SK-N-SH treated with all-trans-retinoic acid at 6 μM for 48 hours (cell line): ENCODE measurements around the gene CSF2.

Experiments
- ATAC-seq: fragments of 200-7000 bp; cut with Tn5 transposase; 3 replicates; pipeline ENCODE4 v1.9.1; 2020; ENCODE audit warnings: mild to moderate bottlenecking, moderate library complexity
- ARNTL ChIP-seq: fragments of 450-650 bp; formaldehyde crosslinking; IDR thresholded peaks from 2 replicates; pipeline ENCODE4 v1.5.0; 2020; ENCODE audit warnings: low read depth, mild to moderate bottlenecking, moderate library complexity, borderline replicate concordance
- BACH2 ChIP-seq: fragments of 250-450 bp; sonication (Bioruptor Pico); IDR thresholded peaks from 2 replicates; pipeline ENCODE4 v1.9.0; 2021; ENCODE audit warnings: mild to moderate bottlenecking, borderline replicate concordance
- CSDC2 ChIP-seq: fragments of 250-450 bp; sonication (Bioruptor Pico); IDR thresholded peaks from 2 replicates; pipeline ENCODE4 v1.5.0; 2020; ENCODE audit warnings: mild to moderate bottlenecking, moderate library complexity
- CSRNP3 ChIP-seq: fragments of 250-450 bp; sonication (Bioruptor Pico); IDR thresholded peaks from 2 replicates; pipeline ENCODE4 v1.5.1; 2021; ENCODE audit warnings: mild to moderate bottlenecking, moderate library complexity
- ESRRG ChIP-seq: fragments of 250-450 bp; sonication (Bioruptor Pico); IDR thresholded peaks from 2 replicates; pipeline ENCODE4 v1.6.1; 2021; ENCODE audit warnings: mild to moderate bottlenecking
- GLIS3 ChIP-seq: fragments of 250-450 bp; sonication (Bioruptor Pico); IDR thresholded peaks from 2 replicates; pipeline ENCODE4 v1.5.0; 2020; ENCODE audit warnings: mild to moderate bottlenecking, moderate library complexity
- ISL1 ChIP-seq: fragments of 250-450 bp; sonication (Bioruptor Pico); IDR thresholded peaks from 2 replicates; pipeline ENCODE4 v2.1.2; 2022; ENCODE audit warnings: mild to moderate bottlenecking, moderate library complexity
- OSR1 ChIP-seq: fragments of 250-450 bp; sonication (Bioruptor Pico); IDR thresholded peaks from 2 replicates; pipeline ENCODE4 v1.8.0; 2022; ENCODE audit warnings: moderate library complexity, mild to moderate bottlenecking, inconsistent platforms
- PPARA ChIP-seq: fragments of 250-450 bp; sonication (Bioruptor Pico); IDR thresholded peaks from 2 replicates; pipeline ENCODE4 v1.5.0; 2020; ENCODE audit warnings: mild to moderate bottlenecking, borderline replicate concordance
- RARB ChIP-seq: fragments of 250-450 bp; sonication (Bioruptor Pico); IDR thresholded peaks from 2 replicates; pipeline ENCODE4 v1.8.0; 2021; ENCODE audit warnings: mild to moderate bottlenecking, moderate library complexity
- SNAI2 ChIP-seq: fragments of 250-450 bp; sonication (Bioruptor Pico); IDR thresholded peaks from 2 replicates; pipeline ENCODE4 v1.5.0; 2020; ENCODE audit warnings: mild to moderate bottlenecking, moderate library complexity
- TCF4 ChIP-seq: fragments of 250-450 bp; sonication (Bioruptor Pico); IDR thresholded peaks from 2 replicates; pipeline ENCODE4 v1.8.0; 2021; ENCODE audit warnings: mild to moderate bottlenecking, moderate library complexity, borderline replicate concordance
- TOX ChIP-seq: fragments of 250-450 bp; sonication (Bioruptor Pico); IDR thresholded peaks from 2 replicates; pipeline ENCODE4 v1.8.0; 2021; ENCODE audit warnings: mild to moderate bottlenecking, moderate library complexity, borderline replicate concordance
- TSHZ2 ChIP-seq: fragments of 250-450 bp; sonication (Bioruptor Pico); IDR thresholded peaks from 2 replicates; pipeline ENCODE4 v1.5.0; 2020; ENCODE audit warnings: mild to moderate bottlenecking, moderate library complexity
- ZC3H10 ChIP-seq: fragments of 250-450 bp; sonication (Bioruptor Pico); IDR thresholded peaks from 2 replicates; pipeline ENCODE4 v1.5.1; 2021; ENCODE audit warnings: mild to moderate bottlenecking, moderate library complexity
- ZFP3 ChIP-seq: fragments of 250-450 bp; sonication (Bioruptor Pico); IDR thresholded peaks from 2 replicates; pipeline ENCODE4 v1.5.0; 2020; ENCODE audit warnings: mild to moderate bottlenecking, moderate library complexity
- TF ChIP-seq, protein P1 (sequence below): fragments of 250-450 bp; sonication (Bioruptor Pico); IDR thresholded peaks from 2 replicates; pipeline ENCODE4 v1.5.1; 2020; ENCODE audit warnings: low read depth, mild to moderate bottlenecking, moderate library complexity
- TF ChIP-seq, protein P2 (sequence below): fragments of 250-450 bp; sonication (Bioruptor Pico); IDR thresholded peaks from 2 replicates; pipeline ENCODE4 v1.8.0; 2021; ENCODE audit warnings: low read depth, mild to moderate bottlenecking, moderate library complexity, borderline replicate concordance

The CSF2 gene

DNA sequence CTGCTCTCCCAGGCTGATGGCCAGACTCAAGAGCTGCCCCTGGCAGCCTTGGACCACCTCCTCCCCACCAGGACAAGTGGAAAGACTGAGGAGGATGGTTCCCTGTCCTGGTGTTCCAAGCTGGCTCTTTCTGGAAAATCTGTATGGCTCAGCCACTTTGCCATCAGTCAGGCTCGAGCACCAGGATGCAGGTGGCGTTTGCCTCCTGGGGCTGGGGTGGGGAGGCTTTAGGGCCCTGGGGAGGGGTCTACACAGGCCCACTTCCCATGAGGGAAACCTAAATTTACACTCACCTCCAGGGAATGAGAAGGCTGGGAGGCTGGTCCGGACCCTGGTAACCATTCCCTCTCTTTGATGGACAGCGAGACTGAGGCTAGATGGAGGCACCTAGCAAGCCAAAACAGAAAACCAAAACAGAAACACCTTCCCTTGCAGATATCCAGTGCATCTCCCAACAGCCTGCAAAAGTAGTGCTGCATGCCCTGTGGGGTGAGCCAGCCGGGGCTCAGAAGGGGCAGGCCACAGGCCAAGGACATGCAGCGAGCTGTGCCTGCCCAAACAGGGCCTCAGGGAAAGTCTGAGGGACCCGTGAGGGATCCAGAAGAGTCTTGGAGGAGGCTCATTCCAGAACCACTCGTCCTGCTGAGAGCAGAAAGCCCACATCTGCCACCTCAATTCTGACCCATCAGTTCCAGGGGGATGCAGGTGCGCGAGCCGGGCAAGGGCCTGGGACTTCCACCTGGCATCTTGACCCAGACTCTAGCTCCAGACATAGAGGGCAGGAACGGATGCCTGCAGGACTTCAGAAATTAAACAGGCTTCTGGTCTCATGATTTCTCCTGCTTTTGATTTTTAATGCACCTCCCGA lies 5.4 kb upstream of the CSF2 start (continued):
- TF ChIP-seq, protein P1, sequence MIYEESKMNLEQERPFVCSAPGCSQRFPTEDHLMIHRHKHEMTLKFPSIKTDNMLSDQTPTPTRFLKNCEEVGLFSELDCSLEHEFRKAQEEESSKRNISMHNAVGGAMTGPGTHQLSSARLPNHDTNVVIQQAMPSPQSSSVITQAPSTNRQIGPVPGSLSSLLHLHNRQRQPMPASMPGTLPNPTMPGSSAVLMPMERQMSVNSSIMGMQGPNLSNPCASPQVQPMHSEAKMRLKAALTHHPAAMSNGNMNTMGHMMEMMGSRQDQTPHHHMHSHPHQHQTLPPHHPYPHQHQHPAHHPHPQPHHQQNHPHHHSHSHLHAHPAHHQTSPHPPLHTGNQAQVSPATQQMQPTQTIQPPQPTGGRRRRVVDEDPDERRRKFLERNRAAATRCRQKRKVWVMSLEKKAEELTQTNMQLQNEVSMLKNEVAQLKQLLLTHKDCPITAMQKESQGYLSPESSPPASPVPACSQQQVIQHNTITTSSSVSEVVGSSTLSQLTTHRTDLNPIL: no peak
- TF ChIP-seq ISL1 (CRISPR knock-in tag): no peak

DNA sequence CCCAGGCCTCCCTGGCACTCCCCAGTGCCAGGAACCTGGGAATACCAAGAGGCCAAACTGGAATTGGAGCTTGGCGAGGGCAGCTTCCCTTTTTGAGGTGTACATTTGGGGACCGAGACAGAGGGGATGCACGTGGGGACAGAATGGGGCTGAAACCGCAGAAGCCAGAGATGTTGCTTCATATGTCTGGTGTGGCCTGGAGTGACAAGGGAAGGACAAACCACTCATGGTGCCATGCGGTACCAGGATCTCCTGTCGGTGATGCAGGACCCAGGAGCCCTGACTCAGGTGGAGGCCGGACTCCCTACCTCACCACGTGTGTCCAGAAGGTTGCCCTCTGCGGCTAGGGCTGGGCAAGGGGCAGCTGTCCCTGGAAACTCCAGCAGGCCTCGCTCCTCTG lies 4.0 kb upstream of the CSF2 start:
- no peak for ATAC-seq
- TF ChIP-seq TOX (CRISPR knock-in tag) (no peak), RARB (CRISPR knock-in tag) (no peak)

GRCh38 chr5:132069994-132070393 lies 3.6 kb upstream of the CSF2 start:
- ATAC-seq: no peak
- TF ChIP-seq OSR1 (CRISPR knock-in tag) (no peak), ARNTL (CRISPR knock-in tag) (no peak), TSHZ2 (CRISPR knock-in tag) (no peak), ISL1 (CRISPR knock-in tag) (no peak)
- TF ChIP-seq, protein P2, sequence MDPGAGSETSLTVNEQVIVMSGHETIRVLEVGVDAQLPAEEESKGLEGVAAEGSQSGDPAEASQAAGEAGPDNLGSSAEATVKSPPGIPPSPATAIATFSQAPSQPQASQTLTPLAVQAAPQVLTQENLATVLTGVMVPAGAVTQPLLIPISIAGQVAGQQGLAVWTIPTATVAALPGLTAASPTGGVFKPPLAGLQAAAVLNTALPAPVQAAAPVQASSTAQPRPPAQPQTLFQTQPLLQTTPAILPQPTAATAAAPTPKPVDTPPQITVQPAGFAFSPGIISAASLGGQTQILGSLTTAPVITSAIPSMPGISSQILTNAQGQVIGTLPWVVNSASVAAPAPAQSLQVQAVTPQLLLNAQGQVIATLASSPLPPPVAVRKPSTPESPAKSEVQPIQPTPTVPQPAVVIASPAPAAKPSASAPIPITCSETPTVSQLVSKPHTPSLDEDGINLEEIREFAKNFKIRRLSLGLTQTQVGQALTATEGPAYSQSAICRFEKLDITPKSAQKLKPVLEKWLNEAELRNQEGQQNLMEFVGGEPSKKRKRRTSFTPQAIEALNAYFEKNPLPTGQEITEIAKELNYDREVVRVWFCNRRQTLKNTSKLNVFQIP: no peak

DNA sequence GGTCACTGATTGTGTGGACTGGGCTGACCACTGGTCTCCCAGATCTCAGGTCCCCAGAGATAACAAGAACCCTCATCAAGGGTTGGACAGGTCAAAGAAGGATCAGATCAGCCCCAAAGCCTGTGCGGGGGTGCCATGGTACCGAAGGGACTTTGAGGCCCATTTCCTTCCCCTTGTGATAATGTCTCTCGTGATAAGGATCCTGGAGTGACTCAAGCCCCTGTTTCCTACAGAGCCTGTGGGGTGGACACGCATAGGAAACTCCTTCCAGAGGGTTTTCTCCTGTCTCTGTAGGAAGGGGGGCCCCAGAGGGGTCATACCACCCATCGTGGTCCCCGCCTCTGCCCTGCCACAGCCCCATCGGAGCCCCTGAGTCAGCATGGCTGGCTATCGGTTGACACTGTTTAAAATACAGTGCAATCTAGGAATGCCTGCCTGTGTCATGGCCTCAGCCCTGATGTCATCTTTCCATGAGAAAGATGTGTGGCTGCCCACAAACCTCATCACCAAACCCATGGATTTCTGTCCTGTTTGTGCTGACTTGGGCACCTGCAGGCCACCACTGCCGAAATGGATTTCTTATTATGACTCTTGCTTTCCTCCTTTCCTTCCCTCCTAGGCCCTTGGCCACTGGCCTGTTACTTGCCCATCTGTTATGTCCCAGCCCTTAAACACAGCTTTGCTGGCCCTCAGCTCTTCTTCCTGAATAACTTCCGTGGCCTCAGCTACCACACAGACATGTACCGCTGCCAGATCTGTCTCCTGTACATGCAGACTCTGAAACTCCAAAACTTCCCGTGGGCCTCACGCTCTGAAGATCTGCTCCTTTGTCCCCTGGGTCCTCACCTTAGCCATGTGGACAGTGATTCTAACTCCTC lies 2.9 kb upstream of the CSF2 start:
- ATAC-seq: no peak
- TF ChIP-seq PPARA (CRISPR knock-in tag) (no peak), OSR1 (CRISPR knock-in tag) (no peak), RARB (CRISPR knock-in tag) (no peak), ARNTL (CRISPR knock-in tag) (no peak), CSRNP3 (CRISPR knock-in tag) (no peak), BACH2 (no peak), TCF4 (no peak), ISL1 (CRISPR knock-in tag) (no peak), TSHZ2 (CRISPR knock-in tag) (no peak), SNAI2 (no peak), GLIS3 (CRISPR knock-in tag) (no peak), CSDC2 (CRISPR knock-in tag) (no peak), ZC3H10 (CRISPR knock-in tag) (no peak), ZFP3 (CRISPR knock-in tag) (no peak), ESRRG (CRISPR knock-in tag) (no peak), TOX (CRISPR knock-in tag) (no peak)
- TF ChIP-seq, protein P2: no peak
- TF ChIP-seq, protein P1: no peak
